Activated CD4-positive, CD25-positive, alpha-beta regulatory T cell treated with anti-CD3 and anti-CD28 coated beads, Interleukin-2, amount 50 U/mL, for 16 hours (primary cell): Measurements from ENCODE around the gene GALNT17.

Experiments
- DNase-seq: peaks from one replicate; pipeline ENCODE4 v3.0.0-alpha.2; 2020; ENCODE audit warnings: low read depth, low spot score

Gene GALNT17

DNA sequence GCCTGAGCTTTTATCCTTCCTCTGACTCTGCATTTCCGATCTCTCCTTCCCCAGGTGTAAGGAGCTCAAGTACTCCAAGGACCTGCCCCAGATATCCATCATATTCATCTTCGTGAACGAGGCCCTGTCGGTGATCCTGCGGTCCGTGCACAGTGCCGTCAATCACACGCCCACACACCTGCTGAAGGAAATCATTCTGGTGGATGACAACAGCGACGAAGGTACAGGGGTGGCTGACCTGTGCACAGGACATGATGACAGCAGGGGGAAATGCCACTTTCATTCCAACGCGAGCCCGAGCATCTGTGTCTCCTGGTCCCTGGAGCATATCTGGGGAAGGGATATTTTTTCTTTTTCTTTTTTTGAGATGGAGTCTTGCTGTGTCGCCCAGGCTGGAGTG is 256.2 kb downstream of the GALNT17 start:
- DNase-seq: no peak

DNA sequence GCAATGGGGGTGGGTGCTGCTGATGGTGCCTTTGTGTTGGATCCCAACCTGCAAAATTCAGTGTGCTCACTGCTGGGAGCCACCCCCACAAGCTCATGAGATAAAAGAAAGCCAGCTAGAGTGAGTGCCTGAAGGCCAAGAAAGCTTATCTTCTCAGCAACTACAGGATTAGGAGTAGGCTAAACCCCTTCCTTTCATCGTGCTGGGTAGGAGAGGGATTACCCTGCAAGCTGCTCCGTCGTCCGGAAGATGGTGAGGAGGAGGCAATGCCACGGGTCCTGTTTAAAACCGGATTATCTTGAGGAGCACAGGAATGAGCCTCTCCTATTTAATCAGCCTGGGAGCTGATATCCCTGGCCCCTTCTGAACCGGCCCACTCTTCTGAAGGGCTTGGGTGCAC is 258.0 kb downstream of the GALNT17 start:
- DNase-seq: no peak

DNA sequence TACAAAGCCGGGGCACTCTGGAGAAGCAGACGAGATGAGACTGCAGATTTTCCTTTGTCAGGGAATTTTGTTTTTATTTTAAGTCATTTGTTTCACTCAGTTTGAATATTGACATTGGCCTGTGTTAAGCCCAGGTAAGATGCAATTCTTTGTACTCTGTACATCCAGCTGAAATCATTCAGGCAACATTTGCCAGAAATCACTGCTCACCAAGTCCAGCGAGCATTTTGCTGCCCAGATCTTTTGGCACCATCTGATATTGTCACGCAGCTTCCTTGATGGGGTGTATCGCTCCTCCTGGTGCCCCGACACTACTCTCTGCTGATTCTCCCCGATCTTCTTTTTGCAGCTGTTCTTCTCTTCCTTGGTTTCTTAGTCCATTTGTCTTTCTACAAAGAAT is 261.7 kb downstream of the GALNT17 start:
- DNase-seq: no peak

DNA sequence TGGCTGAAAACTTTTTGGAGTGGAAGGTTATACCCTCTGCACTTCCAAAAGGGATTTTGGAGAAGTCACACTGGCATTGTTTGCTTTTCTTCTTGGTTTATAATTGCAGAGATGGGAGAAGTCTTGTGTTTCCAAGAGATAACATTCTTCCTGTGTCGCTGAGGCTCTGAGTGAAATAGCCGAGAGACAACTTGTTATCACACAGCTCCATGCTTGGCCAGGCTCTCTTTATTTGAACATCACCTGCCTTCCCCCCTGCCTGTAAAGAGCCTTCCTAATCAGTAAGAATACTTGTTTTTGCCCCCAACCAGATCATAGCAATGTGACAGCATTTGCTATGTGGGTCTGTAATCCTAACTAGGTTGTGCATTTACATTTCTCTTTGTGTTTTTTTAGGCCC is 270.7 kb downstream of the GALNT17 start:
- no peak for DNase-seq

DNA sequence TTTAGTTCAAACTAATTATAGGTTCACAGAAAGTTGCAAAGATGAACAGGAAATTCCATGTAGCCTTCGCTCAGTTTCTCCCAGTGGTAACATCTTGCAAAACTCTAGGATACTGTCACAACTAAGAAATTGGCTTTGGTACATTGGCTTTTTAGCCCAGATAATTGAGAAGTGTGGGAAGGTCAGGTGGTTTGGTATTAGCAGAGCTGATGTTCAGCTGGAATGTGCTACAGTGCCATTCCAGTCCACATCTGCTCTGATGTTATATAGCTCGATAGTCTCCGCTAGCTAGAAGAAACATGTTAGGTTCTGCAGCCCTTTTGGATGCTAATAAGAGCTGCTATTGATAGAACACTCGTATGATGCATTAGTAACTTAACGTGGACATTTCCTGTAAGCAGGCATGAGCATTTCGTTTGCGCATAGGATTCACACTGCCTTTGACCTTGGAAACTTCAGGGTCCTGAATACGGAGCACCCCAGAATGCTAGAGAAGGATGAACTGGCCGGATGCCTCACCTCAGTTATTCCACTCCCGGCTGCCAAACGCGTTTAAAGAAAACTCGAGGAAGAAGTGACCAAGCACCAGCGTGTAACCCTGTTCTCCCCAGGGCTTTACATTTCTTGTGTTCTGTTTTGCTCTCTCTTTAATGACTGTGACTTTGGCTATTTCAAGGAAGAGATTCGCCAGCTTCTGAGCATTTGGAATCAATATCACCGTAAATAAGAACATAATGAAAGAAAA is 271.4 kb downstream of the GALNT17 start:
- DNase-seq: no peak

DNA sequence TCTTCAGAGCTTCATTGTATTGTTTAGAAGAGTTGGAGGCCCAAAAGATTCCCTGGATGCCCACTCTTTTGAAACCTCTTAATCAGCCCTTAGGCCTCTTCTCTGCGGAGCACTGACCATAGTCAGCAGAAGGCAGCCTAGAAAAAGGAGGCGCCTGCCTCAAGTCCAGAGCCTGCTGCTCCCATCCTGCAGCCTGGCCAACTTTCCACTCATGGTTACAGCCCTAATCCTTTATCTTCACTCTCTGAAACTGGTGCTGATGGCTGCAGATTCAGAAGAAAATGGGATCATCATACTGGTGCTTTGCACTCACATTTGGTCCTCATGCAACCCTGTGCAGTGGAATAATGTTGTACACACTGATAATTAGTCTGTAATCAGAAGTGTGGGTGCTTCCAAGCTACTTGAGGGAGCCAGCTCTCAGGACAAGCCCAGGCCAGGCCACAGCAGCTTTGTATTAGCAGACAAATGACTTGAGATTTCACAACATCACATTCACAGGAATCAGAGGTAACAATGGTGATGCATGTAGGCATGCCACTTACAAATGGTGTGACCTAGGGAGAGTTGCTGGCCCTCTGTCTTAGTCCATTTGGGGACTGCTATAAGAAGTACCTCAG is 272.9 kb downstream of the GALNT17 start:
- no peak for DNase-seq

DNA sequence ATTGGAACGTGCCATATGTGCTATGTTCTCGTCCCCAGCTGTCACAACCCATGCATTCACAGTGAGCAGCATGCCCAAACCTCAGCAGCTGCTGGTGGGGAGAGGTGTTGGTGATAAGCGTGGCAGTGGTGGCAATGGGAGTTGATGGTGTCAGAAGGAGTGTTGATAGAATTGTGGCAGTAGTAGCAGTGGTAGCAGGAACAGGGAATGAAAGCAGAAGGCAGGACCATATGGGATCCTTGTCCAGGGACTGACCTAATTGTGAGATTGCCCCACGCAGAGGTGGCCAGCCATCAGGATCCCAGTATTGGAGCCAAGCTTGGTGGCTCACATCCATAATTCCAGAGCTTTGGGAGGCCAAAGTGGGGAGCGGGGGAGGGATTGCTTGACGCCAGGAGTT is 276.3 kb downstream of the GALNT17 start:
- no peak for DNase-seq

DNA sequence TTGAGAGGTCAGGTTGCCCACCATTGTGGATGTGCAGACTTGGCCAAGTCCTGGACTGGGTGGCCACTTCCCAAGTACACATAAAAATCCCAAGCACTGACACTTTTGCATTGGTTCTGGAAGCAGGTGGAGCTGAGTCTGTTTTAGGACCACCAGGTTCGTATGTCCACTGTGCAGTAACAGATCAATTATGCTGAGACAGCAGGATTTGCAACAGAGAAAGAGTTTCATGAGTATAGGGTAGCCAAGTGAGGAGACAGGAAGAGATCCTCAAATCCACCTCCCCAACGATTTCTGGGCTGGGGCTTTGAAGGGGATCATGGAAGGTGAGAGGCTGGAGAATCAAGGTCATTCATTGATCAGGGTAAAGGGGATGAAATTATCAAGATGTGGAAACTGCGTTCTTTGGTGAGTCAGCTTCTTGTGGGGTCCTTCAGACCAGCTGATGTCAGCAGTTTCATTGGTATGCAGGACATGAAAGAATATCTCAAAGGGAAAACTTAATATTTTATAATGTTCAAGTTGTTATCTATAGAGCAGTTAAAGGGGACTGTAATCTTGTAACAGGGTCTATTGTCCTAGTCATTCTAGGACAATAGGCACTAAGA is 277.7 kb downstream of the GALNT17 start:
- no peak for DNase-seq

DNA sequence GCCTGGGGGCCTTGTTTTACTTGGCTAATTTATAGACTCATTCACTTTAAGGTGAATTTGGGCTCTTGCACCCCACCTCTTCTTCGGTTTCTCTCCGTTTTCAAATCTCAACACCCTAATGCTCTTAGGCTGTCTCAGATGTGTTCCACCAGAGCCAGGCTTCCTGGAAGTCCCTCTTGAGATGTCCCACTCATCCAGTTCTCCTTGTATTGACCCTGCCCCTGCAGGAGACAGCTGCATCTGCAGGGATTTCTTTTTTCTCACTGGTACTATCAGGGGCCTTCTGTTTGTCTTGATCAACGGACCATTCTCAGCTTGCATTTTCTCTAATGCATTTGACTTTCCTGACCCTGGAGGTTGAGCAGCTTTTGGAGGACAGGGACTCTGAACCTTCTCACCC is 279.5 kb downstream of the GALNT17 start:
- no peak for DNase-seq

DNA sequence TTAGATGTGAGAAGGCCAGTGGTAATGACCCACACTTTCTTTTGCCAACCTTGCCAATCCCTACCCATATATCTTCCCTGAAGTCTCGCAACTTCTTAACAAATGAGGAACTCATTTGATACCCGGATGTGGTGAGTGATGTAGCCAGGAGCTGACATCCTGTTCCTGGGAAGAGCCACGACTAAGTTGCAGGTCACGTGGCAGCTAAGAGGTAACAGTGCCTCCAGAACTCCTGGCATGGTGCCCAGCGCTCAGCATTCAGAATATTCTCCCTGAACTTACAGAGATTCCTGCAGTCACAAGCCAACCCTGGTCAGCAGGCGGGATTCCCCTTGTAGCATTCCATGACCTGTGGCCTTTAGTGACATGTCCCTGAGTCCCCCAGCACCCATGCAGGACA is 282.5 kb downstream of the GALNT17 start:
- no peak for DNase-seq

DNA sequence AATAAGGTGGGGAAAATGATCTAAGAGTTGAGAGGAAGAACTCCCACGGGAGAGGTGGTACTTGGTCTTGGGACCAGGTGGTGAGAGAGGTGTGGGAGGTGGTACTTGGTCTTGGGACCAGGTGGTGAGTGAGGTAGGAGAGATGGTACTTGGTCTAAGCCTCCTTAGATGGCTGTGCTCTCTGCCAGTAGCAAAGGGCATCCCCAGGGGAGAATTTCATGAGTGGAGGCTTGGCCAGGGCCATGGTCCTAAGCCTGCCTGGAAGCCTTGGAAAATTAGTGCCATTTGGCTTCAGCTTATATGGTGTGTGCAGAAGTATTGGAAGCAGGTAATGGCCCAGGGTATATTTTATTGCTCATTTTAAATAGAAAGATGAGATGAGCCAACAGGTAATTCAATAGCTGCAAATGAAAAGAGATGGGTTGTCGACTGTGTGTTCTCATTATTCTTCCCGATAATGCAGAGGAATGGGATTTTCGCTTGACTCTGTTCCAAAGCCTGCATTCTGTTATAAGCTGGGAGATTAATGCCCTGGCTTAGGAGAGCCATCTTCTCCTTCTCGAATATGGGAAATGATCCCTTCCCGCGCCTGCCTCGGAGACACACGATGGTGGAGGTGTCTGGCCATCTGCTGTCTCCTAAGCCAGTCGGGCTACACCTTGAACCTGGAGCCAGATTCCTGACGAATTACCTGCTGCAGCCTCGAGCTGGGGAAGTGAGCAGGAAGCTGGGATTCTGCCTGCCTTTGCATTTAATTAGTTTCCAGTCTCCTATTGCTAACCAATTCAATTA is 287.8 kb downstream of the GALNT17 start:
- DNase-seq: no peak

DNA sequence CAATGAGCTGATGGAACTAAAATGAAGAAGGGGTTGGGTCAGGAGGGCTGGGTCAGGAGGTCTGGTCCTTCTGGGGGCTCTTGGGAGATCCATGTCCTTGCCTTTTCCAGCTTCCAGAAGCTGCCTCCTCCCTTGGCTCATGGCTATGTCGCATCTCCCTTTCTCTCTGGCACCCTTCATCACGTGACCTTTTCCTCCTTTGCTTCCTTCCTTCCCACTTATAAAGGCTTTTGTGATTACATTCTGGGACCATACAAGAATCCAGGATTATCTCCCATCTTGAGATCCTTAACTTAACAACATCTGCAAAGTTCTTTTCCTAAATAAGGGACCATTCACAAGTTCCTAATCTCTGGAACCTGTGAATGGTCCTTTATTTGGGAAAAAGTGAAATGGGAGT is 290.2 kb downstream of the GALNT17 start:
- no peak for DNase-seq

DNA sequence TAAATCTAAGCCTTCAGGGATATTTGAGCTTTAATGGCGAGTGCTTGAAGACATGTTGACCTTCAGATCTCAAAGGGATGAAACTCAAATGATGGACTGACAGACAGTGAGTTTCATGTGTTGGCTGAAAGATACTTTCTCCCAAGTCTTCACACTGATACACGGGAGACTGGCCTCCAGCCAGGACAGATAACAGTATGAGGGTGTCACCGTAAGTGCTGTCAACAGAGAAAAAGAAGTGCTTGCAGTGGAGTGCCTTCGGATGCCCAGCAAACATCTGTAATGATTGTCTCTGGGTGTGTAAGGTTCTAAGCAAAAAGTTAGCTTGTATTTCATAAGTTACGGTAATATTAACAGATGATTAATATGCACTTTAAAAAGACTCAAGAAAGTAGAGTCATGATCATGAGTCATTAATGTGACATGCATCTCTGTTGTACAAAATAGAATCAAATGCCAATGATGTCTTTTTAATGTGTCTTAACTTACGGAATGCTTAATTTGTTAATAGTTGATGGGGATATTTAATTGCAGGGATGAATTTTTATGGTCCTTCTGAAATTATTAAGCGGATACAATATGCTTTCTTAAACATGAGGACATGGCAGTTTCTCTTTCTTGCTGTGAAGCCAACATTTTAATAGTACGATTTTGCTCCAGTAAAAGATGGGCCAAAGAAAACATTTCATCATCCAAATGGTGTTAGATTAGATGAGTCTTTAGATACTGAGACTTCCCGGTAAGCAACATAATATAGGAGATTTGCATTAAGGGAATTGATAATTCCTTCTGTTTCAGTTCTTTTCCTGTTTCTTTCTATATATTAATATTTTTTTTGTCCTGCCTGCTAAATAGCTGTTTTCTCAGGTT is 292.5 kb downstream of the GALNT17 start:
- DNase-seq: no peak

DNA sequence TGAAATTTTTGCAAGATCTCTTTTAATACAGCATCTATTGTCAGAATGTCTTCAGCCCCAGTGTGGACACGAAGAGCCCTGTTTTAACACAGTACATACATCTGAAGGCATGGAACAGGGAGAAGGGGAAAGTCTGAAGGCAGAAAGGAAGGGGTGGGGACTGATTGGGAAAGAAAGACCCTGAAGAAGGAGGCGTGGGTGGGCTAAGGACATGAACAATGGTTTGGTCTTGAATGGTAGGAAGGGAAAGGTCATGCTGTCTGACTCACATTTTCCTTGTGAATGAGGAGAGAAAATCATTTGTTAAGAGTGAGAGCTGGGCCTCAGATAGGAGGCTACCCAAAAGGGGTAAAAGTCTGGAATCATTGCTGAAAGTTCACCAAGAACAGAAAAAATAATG is 297.1 kb downstream of the GALNT17 start:
- no peak for DNase-seq

DNA sequence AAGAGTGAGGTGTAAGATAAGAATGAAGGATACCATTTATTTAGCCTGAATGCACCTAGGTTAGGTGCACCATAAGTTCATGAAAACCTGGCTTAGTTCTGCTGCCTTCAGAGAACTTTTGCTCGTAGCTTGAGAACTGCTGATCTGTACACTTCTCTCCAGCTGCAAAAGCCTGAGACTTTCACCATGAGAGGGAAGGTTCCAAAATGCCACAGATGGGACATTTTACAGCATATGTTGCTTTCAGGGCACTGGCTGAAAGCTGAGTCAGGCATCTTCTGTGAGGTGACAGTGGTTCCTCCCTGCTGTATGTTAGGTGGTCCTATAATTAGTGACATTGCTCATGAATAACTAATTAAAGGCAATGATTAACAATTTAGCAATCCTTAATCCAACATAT is 298.3 kb downstream of the GALNT17 start:
- no peak for DNase-seq

DNA sequence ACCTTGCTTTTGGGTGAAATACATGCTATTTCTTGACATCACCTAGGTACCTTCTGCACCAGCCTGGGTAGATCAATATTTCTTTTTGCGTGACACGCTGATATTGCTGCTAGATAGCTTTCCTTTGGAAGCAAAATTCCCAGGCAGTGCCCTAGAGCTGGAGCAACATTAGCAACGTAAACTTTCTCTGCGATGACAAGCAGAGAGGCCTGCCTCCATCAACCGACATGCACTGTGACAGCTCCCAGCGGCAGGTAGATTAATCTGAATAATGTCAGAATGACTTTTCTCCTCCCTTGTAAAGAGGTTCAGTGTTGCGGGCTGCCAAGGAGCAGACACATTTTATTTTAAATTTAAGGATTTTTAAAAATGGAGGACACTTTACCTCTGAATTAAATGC is 307.4 kb downstream of the GALNT17 start:
- DNase-seq: no peak

DNA sequence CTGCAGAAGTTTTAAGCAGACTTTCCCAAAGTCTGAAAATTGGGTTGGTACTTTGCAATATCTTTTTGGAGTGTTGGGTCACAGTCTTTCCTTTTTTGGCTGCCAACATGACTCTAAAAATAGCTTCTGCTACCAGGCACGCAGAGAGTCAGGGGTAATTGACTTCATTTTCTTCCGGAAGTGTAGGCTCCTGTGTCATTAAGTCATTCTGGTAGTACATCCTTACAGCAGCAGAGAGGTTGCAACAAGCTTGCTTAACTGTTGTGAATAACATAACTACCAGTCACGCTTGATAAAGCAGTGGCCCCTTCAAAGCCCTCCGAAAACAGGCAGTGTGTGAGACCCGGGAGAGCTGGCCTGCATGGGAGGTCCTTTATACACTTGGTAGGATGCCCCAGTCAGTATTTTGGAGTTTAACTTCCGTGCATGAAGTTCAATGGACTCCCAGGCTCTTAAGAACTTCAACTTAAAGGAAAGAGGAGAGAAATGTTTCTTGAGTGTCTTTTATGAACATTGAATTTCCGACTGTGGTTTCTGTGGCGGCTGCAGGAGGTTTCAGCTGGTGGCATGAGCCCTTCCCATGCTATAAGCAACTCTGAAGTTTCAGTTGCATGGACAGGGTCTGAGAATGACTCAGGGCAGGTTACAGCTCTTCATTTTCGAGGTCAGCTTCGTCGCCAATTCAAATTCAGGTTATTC is 310.7 kb downstream of the GALNT17 start:
- no peak for DNase-seq

DNA sequence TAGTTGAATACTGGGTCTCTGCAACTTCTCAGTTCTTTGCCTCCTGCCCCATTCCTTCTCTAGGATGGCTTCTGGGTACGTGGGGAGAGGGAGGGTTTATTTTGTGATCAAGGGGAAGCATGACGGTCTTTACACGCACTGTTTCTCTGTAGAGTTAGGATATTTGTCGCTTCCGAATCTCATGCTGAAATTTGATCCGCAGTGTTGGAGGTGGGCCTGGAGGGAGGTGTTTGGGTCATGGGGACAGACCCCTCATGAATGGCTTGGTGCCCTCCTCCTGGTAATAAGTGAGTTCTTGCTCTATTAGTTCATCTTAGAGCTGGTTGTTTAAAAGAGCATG is 311.2 kb downstream of the GALNT17 start:
- no peak for DNase-seq

DNA sequence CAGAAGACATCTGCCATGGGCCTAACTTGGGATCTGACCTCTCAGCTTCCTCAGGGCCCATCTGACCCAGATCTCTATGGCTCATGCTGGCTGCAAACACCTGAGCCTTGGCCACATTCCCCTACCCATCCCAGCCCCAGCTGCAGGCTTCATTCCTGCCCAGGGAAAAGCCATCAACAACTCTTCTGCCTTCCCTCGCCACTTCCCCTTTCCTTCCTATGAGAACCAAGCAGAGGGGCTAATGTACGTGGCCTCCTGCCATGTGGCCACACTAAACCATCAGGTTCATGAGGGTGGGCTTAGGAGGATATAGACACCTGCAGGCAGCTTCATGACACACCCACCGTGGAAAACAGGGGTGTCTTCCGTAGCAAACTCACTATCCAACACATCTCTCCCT is 312.2 kb downstream of the GALNT17 start:
- DNase-seq: no peak

DNA sequence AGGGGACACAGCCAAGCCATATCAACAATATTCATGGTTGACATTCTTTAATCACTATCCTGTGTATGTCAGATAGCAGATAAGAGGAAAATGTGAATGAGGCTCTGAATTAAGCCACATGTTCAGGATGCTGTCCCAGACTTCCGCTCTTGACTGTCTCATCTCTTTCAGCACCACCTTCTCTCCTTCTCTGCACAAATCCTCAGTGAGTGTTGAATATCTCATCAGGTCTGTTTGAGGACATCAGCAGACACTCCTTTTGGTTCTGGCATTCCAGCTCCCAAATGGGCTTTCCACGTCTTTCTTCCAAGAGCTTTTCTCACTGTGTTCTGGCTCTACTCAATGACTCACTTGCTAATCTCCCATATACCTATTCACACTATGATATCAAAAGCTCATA is 321.7 kb downstream of the GALNT17 start:
- DNase-seq: no peak

DNA sequence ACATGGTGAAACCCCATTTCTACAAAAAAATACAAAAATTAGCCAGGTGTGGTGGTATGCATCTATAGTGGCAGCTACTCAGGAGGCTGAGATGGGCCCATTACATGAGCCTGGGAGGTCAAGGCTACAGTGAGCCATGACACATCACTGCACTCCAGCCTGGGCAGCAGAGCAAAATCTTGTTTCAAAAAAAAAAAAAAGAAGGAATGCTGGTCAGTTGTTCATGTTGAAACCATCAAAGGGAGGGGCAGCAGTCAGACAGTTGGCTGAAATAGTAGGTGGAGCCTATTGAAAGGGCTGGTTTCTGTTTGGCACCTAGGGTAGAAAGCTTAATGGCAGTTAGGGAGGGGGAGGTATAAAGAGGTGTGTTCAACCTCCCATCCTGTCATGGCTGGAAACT is 323.0 kb downstream of the GALNT17 start:
- DNase-seq: no peak
